Left renal pelvis (tissue), 4 donors: ENCODE results near the gene MLST8. TPM values are rescaled to one million over a fixed set of nuclear protein-coding genes. Genes with fewer than 3 reads are reported as not detected.

Experiments
- DNase-seq, 4 donors: peaks; one replicate each; pipeline ENCODE4 v3.0.0-alpha.2; 2013; ENCODE audit warnings: low read depth in 4 of 4, low spot score in 3 of 4
- polyA plus RNA-seq, 4 donors: library from polyadenylated mRNA; unstranded; fragments of 120-200 nt; gene quantifications; one replicate each; pipeline ENCODE4 v1.2.1, GENCODE V29; 2013; ENCODE audit not compliant: insufficient read length in 4 of 4

Gene MLST8
- polyA plus RNA-seq, 4 donors: 32.8 to 55.0 (median 40.7) TPM

DNA sequence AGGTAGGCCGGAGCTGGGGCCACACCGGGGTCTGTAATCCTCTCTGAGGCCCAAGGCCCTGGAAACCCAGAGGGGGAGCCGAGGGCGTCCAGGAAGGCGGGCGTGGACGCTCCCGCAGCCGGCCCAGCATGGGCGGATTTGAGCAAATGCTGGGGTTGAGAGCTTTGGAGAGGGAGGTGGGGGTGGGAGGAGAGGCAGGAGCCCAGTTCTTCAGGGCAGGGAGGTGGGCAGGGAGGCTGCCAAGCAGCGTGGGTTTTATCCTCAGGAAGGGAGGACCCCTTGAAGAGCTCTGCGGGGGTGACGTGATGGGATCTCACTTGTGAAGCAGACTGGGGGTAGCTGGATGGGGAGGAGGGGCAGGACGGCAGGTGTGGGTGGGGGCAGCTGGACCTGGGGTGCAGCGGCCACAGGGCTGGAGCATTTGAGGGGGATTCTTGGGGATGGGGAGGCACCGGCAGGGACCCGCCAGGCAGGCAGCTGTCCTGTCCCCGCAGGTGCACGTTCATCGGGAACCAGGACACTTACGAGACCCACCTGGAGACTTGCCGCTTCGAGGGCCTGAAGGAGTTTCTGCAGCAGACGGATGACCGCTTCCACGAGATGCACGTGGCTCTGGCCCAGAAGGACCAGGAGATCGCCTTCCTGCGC is 32.4 kb upstream of the MLST8 start:
- DNase-seq: no peak

DNA sequence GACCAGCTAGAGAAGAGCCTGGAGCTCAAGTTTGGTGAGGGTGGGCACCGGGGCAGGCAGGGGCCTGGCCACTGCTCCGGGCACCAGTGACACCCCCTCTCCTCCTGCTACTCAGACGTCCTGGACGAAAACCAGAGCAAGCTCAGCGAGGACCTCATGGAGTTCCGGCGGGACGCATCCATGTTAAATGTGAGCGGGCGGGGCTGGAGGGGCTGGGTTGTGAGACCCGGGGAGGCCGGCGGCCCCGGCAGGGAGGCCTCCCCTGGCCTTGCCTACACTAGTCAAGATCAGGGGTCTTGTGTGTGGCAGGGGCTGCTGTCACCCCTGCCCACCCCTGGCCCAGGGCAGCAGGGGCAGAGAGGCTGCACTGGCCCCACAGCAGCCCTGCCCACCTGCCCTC is 31.9 kb upstream of the MLST8 start:
- DNase-seq: no peak

DNA sequence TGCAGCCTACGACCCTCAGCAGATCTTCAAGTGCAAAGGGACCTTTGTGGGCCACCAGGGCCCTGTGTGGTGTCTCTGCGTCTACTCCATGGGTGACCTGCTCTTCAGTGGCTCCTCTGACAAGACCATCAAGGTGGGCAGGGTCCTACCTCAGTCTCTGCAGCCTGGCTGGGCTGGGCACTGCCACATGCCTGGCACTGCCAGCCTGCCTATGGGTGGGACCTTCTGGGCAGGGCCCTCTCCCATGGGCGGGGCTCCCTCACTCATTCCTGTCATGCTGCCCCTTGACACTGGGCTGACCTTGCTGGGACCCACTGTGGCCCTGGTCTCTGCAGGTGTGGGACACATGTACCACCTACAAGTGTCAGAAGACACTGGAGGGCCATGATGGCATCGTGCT is 31.3 kb upstream of the MLST8 start:
- no peak for DNase-seq

DNA sequence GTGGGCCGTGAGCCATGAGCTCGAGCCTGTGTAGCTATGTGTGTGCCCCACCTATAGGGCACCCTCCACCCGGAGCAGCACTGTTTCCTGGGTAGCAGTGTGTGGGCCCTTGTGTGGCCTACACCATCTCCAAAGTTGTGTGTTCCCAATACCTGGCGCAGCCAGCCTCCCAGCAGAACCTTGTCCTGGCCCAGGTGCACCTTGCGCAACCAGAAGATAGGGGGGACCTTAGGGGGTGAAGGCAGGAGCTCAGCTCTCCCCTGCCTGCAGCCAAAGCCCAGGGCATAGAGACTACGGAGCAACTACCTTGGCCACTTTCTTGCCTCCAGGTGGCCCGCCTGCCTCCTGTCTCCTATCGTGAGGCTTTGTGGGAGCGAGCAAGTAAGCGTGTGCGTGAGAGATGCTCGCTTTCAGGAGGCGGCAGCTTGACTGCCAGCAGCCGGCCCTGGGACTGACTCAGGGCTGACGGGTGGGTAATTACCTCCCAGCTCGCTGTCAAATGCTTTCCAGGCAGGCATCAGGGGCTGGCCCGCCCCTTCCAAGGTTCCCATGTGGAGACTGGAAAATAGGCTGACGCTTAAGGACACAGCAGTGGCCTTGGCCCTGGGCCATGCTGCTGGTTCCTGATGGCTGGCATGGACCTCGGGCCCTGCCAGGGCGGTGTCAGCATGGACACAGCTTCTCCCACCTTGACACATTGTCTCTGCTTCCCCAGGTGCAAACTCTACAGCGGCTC is 30.7 kb upstream of the MLST8 start:
- no peak for DNase-seq

DNA sequence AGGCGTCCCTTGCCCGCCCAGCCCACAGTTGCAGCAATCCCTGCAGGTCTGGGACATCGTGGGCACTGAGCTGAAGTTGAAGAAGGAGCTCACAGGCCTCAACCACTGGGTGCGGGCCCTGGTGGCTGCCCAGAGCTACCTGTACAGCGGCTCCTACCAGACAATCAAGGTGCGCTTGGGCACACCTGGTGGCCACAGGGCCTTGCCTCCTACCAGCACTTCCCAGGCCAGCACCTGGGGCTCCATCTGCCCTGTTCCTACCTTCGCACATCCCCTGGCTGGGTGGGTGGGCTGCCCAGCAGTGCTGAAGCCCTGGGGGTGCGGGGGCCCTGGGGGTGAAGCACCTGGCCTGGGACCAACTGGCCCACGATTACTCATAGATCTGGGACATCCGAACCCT is 29.8 kb upstream of the MLST8 start:
- no peak for DNase-seq

DNA sequence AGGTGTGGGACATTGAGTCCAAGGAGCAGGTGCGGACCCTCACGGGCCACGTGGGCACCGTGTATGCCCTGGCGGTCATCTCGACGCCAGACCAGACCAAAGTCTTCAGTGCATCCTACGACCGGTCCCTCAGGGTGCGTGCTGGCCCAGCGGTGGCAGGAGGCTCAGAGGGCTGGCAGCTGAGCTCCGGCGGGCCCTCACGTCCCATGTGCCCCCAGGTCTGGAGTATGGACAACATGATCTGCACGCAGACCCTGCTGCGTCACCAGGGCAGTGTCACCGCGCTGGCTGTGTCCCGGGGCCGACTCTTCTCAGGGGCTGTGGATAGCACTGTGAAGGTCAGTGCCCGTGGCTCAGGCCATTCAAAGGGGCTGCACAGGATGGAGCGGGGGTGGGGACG is 29.2 kb upstream of the MLST8 start:
- no peak for DNase-seq

DNA sequence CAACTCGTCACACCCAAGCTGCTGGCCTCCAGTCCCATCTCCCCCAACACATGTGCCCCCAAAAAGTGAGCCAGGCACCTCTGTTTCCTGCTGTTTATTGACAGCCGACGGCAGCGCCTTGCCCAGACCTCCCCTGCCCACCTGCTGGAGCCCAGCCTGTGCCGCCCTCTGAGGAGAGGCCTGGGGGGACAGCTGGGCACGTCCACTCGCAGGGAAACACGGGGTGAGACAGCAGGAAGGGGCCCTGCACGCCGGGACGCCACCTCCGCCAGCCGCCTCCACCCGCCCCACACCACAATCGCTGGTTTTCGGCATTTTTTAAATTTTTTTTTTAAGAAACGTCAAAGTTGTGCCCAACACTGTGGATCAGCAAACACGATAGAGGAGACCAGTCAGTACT is 28.2 kb upstream of the MLST8 start:
- no peak for DNase-seq

DNA sequence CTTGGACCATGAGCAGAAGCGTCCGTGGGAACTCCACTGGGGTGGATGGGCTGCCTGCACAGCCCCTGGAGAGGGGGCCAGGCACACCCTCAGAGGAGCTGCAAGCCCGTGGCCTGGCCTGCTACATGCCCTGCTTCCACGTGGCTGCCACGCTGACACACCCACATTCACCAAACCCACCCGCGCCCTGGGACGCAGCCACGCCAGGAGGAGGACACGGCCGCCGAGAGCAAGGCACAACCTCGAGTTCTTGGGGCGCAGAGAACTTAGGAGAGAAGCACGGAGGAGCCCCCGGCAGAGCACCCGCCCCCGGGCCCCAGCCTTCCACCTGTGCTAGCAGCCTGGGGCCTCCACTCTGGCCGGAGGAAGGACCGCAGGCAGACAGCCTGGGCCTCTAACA is 27.7 kb upstream of the MLST8 start:
- no peak for DNase-seq

DNA sequence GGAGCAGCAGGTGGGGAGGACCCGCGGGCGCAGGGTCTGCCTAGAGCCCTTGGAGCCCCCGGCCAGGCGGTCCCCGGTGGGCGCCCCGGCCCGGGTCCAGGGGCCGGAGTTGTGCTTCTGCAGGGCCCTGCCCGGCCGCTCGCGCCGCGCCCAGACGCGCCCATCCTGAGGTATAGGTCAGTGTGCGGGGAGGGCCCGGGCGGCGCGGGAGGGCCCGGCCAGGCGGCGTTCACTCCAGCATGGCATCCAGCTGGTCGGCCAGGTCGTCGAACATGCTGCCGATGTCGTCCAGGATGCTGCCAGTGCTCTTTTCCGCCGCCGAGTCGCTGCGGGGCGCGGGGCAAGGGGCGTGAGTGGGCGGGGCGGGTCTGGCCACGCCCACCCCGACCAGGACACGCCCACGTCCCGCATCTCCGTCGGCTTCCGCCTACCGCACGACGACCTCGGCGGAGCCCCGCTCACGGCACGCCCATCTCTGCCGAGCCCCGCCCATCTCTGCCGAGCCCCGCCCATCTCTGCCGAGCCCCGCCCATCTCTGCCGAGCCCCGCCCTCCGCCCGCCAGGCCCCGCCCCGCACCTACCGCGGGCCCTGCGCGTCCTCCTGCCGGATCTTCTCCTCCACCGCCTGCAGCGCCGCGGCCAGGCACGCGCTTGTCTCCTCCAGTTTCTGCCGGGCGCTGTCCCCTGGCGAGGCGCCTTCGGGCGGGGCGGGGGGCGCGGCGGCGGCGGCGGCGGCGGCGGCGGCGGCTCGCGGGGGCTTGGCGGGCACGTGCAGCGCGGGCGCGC is 26.7 kb upstream of the MLST8 start:
- no peak for DNase-seq

DNA sequence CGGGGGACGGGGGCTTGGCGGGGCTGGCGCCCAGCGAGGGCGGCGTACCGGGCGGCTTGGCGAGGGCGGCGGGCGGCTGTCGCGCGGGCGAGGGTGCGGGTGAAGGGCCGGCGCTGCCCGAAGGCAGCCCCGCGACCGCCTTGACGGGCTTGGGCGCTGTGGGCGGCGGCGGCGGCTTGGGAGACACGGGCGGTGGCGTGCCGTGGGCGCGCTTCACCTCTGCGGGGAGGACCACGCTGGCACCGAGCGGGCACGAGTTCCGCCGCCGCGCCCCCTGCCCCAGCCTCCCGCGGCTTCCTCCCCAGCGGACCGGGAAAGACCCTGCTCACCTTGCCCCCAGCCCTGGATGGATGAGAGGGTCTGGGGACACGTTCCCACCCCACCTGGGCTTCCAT is 26.1 kb upstream of the MLST8 start:
- DNase-seq: no peak

DNA sequence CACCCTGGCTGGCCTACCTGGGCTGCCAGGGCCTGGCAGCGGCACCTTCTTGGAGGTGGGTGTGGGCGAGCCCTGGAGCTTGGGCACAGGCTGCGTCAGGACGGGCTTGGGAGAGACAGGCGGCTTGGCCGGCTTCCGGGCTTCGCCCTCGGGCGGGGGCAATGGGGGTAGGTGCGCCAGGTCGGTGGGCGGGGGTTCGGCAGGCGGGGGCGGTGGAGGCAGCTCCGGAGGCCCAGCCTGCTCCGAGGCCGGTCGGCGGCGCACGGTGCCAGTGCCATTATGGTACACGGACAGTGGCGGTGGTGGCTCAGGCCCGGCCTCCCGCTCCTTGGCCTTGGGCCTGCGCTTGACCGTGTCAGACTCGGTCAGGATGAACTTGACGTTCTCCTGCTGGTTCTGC is 25.7 kb upstream of the MLST8 start:
- DNase-seq: no peak

DNA sequence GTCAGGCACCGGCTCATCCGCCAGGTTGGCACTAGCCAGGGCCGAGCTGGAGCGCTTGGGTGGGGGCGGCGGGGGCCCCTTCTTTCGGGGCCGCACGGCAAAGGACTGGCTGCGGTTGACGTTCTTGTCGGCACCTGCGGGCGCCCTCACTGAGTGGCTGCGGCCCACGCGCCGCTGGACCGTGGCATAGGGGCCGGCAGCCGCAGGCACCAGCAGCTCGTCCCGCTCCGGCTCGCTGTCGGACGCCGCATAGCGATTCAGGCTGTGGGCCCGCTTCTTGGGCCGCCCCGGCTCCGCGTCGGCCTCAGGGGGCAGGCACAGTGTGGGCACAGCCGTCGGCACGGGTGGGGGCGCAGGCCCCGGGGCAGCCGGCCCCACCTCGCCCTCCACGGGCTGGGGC is 24.8 kb upstream of the MLST8 start:
- DNase-seq: no peak

DNA sequence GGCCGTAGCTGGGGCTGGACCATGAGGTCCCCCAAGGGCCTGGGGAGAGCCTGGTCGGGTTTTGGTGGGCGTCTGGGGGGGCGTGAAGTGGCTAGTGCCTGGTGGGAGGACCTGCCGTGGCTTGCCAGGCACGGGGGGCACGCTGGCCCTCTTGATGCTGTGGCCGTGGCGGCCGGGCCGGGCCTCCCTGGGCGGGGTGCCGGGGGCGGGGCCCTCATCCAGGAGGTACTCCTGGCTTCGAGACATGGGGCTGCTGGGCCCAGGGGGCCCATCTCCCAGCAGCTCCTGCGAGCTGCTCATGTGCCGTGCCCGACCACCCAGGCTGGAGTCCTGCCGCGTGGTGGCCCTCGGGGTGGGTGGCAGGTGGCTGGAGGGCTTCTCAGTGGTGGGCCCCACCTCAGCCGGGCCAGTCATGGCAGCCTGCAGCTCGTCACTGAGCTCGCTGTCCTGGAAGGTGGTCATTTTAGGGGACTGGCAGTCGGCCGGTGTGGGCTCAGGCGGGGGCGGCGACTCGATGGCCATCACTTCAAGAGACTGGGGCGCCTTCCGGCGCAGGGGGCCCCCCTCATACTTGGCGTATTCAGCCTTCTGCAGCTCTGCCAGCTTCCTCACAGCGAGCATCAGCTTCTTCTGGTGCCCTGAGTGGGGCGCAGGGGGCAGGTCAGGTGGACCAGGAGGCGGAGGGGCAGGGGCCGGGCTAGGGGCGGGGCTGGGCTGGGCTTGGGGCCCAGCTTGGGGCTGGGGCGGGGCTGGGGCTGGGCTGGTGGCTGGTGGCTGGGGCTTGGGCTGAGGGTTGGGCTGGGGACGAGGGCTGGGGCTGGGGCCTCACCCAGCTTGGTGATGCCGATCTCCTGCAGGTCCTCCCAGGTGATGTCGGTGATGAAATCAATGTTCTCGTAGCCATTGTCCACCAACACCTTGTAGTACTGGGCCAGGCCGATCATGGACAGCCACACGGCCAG is 24.0 kb upstream of the MLST8 start:
- no peak for DNase-seq

DNA sequence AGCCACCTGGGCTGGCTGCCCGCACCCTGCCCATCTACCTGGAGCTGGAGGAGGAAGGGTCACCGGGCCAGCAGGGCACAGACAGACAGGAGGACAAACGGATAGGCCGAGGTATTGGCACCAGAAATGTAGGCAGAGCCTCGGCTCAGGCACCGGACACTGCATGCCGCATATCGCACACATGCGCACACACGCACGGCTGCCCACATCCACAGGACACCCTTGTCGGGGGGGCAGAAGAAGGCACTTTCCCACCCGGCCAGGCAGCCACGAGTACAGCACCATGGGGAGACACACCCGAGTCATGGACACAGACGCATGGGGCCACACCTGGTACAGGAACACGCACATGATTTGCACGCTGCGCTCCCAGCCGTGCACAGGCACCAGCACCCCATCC is 23.3 kb upstream of the MLST8 start:
- DNase-seq: no peak

DNA sequence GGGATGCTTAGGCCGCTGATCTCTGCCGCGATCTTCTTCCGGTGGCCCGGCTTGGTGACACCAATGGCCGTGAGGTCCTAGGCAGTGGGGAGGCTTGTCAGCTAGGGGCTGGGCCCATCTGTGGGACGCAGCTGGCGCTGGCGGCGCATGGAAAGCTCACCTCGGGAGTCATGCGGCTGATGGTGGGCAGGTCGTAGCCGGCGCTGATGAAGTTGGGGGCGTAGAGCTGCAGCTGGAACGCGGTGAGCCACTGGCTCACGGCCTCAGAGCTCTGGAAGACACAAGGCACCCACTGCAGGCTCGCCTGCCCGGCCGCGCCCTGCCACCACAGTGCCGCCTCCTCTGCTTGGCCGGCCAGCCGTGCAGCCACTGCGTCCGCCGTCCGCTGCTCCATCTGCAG is 21.6 kb upstream of the MLST8 start:
- no peak for DNase-seq

DNA sequence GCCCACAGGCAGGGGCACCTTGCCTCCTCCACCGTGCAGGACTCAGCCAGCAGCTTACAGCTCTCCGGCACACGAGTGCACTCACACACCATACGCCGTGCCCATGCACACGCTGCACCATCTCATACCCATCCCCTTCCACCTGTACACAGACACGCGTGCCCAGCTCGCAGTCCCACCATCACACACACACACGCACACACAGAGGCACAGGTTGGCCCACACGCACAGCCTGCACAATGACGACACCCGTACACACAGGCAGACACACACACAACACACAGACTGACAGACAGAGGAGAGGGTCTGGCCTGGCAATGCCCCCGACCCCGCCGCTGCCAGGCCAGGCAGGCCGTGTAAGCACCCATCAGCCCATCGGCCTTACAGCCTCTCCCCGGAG is 20.9 kb upstream of the MLST8 start:
- no peak for DNase-seq

DNA sequence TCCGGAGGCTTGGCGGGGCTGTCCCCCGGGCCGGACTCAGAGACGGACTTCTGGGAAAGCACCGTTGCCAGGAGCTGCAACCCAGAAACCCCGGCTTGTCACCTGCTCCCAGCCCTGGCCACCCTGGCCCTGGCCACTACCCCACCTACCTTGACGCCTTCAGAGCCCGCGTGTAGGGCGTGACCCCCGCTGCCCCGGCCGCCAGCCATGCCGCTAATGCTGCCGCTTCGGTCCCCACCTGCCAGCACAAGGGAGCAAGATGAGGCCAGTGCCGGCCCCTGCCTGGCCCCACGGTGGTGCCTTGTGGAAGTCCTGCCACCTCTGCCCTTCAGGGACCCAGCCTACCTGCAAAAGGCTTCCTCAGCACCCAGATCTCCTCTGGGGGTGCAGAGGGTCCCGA is 20.3 kb upstream of the MLST8 start:
- DNase-seq: no peak

DNA sequence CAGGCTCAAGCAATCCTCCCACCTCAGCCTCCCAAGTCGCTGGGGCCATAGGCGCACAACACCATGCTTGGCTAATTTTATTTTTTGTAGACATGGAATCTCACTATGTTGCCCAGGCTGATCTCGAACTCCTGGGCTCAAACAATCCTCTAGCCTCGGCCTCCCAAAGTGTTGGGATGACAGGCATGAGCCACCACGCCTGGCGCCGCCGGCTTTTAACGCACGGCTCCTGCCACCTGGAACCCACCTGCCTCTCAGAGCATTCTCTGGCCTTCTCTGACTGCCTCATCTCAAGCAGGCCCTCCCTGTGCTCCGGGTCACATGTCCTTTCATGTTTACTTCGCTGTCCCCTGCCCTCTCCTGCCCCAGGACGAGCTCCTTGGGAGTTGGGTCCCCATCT is 19.2 kb upstream of the MLST8 start:
- DNase-seq: no peak

DNA sequence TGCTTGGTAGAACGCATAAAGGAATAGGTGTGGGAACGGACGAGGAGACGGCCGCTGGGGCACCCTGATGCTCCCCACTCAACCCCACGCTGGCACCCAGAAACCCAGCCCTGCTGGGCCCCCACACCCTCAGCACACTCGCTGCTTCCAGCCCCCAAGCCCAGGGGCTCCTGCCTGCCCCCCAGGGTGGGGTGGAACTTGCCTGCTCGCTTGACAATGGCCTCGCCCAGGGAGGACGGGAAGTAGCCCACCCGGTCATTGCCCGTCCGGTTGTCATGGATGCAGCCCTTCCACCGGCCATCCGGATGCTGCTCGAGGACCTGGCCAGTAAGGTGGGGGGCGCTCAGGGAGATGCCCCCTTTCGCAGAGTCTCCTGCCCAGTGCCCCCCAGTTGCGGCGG is 18.7 kb upstream of the MLST8 start:
- no peak for DNase-seq

DNA sequence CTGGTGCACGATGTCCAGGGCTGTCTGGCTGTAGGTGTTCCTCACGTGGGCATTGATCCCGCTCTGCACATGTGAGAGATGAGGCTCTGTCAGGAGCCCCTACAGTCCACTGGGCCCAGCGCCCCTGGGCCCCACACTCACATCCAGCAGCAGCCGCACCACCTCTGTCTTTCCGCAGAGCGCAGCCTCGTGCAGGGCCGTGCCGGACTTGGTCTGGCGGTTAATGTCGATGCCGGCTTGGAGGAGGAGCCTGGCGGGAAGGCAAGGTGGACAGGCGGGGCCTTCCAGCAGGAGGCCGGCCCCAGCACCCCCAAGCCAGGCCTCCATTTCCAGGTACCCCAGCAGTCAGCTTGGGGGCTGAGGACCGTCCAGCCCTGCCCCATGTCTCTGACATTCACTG is 18.0 kb upstream of the MLST8 start:
- DNase-seq: no peak

DNA sequence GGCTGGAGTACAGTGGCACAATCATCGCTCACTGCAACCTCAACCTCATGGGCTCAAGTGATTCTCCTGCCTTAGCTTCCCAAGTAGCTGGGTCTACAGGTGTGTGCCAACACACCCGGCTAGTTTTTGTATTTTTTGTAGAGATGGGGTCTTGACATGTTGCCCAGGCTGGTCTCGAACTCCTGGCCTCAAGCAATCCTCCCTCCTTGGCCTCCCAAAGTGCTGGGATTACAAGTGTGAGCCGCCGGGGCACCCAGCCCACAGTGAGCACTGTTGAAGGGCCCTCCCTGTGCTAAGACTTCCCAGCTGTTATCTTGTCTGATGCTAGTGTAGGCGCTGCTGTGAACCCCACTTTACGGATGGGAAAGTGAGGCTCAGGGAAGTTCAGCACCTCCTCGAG is 16.9 kb upstream of the MLST8 start:
- DNase-seq: no peak
